Measurements from ENCODE around the gene BANP.
"Not testable (repeated sequence)": the region's sequence is repeated elsewhere in the genome, so short reads cannot be mapped to it uniquely, and the experiment has no call there.

DNA sequence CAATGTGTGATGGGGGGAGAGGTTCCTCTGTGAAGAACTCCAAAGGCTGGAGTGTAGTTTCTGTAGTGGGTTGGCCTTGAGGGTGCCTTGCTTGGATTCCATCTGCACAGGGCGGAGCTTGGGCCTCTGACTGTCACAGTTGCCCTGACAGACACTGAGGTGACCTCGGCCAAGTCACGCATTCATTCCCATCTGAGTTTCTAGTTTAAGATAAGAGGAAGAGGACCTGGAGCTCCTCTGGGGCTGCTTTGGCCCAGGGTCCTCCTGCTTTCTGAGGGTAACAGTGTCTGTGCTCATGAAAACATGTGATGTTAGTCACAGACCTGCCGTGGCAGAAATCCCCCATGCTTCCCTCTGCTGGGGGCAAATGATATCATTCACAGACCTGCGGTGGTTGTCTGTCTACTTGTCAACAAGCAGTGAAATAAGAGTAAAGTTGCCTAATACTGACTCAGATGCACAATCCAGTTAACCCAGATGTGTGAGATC, 35.2 kb downstream of the BANP start:
- TF ChIP-seq, protein P1, sequence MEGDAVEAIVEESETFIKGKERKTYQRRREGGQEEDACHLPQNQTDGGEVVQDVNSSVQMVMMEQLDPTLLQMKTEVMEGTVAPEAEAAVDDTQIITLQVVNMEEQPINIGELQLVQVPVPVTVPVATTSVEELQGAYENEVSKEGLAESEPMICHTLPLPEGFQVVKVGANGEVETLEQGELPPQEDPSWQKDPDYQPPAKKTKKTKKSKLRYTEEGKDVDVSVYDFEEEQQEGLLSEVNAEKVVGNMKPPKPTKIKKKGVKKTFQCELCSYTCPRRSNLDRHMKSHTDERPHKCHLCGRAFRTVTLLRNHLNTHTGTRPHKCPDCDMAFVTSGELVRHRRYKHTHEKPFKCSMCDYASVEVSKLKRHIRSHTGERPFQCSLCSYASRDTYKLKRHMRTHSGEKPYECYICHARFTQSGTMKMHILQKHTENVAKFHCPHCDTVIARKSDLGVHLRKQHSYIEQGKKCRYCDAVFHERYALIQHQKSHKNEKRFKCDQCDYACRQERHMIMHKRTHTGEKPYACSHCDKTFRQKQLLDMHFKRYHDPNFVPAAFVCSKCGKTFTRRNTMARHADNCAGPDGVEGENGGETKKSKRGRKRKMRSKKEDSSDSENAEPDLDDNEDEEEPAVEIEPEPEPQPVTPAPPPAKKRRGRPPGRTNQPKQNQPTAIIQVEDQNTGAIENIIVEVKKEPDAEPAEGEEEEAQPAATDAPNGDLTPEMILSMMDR (IDR thresholded peaks at IDR 0.05; ENCODE audit: poor library complexity), result not testable (repeated sequence)
- not testable (repeated sequence) for TF ChIP-seq EZH2 (IDR thresholded peaks at IDR 0.05; ENCODE audit: borderline replicate concordance); EZH2phosphoT487 (IDR thresholded peaks at IDR 0.05; ENCODE audit: low read depth, severe bottlenecking, unreplicated experiment)
